ENCODE results near the gene PLXNC1.
"Not testable (repeated sequence)": the region's sequence is repeated elsewhere in the genome, so short reads cannot be mapped to it uniquely, and the experiment has no call there.

The PLXNC1 gene

DNA sequence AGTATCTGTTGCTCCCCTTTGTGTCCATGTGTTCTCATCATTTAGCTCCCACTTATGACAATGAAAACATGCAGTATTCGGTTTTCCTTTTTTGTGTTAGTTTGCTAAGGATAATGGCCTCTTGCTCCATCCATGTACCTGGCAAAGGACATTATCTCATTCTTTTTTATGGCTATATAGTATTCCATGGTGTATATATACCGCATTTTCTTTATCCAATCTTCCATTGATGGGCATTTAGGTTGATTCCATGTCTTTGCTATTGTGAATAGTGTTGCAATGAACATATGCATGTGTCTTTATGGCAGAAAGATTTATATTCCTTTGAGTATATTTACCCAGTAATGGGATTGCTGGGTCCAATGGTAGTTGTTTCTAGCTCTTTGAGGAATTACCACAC is 168.2 kb downstream of the PLXNC1 start:
- H3K36me3 ChIP-seq (ENCODE audit: control insufficient read depth in 2 of 2, insufficient read depth in 1 of 2, low read length in 2 of 2); H3K4me3 ChIP-seq (ENCODE audit: low read depth, low read length); POLR2A ChIA-PET; H3K9me3 ChIP-seq (ENCODE audit: control insufficient read depth, insufficient read depth, low read depth, low read length); H3K27ac ChIP-seq (ENCODE audit: extremely low read depth, low read depth, low read length); H3K4me1 ChIP-seq (ENCODE audit: control insufficient read depth, insufficient read depth, low read length): not testable (repeated sequence)
- CTCF ChIA-PET, result interaction anchor here (0.8 kb wide), 1 partner anchor 182 kb away, joined by 3 read pairs; no protein-coding TSS in a partner anchor
- peak; percentile 56 for TF ChIP-seq ZNF146 (tag by site-specific recombination; IDR thresholded peaks at IDR 0.05)
- TF ChIP-seq, protein P1, sequence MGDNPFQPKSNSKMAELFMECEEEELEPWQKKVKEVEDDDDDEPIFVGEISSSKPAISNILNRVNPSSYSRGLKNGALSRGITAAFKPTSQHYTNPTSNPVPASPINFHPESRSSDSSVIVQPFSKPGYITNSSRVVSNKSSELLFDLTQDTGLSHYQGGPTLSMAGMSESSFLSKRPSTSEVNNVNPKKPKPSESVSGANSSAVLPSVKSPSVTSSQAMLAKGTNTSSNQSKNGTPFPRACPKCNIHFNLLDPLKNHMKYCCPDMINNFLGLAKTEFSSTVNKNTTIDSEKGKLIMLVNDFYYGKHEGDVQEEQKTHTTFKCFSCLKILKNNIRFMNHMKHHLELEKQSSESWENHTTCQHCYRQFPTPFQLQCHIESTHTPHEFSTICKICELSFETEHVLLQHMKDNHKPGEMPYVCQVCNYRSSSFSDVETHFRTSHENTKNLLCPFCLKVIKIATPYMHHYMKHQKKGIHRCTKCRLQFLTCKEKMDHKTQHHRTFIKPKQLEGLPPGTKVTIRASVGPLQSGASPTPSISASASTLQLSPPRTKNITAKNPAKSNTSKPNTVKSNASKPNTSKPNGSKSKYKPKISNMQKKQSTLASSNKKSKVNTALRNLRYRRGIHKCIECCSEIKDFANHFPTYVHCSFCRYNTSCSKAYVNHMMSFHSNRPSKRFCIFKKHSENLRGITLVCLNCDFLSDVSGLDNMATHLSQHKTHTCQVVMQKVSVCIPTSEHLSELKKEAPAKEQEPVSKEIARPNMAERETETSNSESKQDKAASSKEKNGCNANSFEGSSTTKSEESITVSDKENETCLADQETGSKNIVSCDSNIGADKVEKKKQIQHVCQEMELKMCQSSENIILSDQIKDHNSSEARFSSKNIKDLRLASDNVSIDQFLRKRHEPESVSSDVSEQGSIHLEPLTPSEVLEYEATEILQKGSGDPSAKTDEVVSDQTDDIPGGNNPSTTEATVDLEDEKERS (tag by site-specific recombination; IDR thresholded peaks at IDR 0.05), result 0 out of 2 replicates have a peak, but pooled peaks have one; percentile 32

DNA sequence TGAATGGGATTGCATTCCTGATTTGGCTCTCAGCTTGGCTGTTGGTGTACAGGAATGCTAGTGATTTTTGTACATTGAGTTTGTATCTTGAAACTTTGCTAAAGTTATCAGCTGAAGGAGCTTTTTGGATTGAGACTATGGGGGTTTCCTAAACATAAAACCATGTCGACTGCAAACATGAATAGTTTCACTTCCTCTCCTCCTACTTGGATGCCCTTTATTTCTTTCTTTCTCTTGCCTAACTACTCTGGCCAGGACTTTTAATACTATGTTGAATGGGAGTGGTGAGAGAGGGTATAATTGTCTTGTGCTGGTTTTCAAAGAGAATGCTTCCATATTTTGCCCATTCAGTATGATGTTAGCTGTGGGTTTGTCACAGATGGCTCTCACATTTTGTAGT is 169.8 kb downstream of the PLXNC1 start:
- H3K36me3 ChIP-seq (ENCODE audit: control insufficient read depth in 2 of 2, insufficient read depth in 1 of 2, low read length in 2 of 2), result peaks cover 0 to 21% of the 10 kb centered on the region in 2 experiments; a peak in 1 of 3 replicates
- no peak for TF ChIP-seq ZNF514 (tag by site-specific recombination; IDR thresholded peaks at IDR 0.05)
- TF ChIP-seq ZNF214 (tag by site-specific recombination; IDR thresholded peaks at IDR 0.05; ENCODE audit: borderline replicate concordance), result no peak
- no peak for TF ChIP-seq SETDB1 (IDR thresholded peaks at IDR 0.05; ENCODE audit: insufficient read length, low read length)
- no peak for TF ChIP-seq KLF7 (tag by site-specific recombination; IDR thresholded peaks at IDR 0.05; ENCODE audit: borderline replicate concordance)
- TF ChIP-seq BCL11A (tag by site-specific recombination; IDR thresholded peaks at IDR 0.05; ENCODE audit: low read depth), result no peak
- no peak for TF ChIP-seq ZNF394 (tag by site-specific recombination; IDR thresholded peaks at IDR 0.05; ENCODE audit: borderline replicate concordance)
- no peak for TF ChIP-seq EGR2 (tag by site-specific recombination; IDR thresholded peaks at IDR 0.05; ENCODE audit: low read depth)
- TF ChIP-seq, protein P2, sequence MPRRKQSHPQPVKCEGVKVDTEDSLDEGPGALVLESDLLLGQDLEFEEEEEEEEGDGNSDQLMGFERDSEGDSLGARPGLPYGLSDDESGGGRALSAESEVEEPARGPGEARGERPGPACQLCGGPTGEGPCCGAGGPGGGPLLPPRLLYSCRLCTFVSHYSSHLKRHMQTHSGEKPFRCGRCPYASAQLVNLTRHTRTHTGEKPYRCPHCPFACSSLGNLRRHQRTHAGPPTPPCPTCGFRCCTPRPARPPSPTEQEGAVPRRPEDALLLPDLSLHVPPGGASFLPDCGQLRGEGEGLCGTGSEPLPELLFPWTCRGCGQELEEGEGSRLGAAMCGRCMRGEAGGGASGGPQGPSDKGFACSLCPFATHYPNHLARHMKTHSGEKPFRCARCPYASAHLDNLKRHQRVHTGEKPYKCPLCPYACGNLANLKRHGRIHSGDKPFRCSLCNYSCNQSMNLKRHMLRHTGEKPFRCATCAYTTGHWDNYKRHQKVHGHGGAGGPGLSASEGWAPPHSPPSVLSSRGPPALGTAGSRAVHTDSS (tag by site-specific recombination; IDR thresholded peaks at IDR 0.05), result no peak
- TF ChIP-seq GLI4 (tag by site-specific recombination; IDR thresholded peaks at IDR 0.05), result no peak
- TF ChIP-seq, protein P3, sequence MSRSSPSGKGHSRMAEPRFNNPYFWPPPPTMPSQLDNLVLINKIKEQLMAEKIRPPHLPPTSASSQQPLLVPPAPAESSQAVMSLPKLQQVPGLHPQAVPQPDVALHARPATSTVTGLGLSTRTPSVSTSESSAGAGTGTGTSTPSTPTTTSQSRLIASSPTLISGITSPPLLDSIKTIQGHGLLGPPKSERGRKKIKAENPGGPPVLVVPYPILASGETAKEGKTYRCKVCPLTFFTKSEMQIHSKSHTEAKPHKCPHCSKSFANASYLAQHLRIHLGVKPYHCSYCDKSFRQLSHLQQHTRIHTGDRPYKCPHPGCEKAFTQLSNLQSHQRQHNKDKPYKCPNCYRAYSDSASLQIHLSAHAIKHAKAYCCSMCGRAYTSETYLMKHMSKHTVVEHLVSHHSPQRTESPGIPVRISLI (tag by site-specific recombination; IDR thresholded peaks at IDR 0.05), result no peak
- TF ChIP-seq ZFP41 (tag by site-specific recombination; IDR thresholded peaks at IDR 0.05; ENCODE audit: borderline replicate concordance), result no peak
- TF ChIP-seq ZNF10 (tag by site-specific recombination; IDR thresholded peaks at IDR 0.05), result no peak
- TF ChIP-seq YY1 (tag by site-specific recombination; IDR thresholded peaks at IDR 0.05), result no peak
- no peak for TF ChIP-seq SCRT2 (tag by site-specific recombination; IDR thresholded peaks at IDR 0.05)
- TF ChIP-seq ZNF626 (tag by site-specific recombination; IDR thresholded peaks at IDR 0.05), result no peak
- TF ChIP-seq ZNF19 (tag by site-specific recombination; IDR thresholded peaks at IDR 0.05; ENCODE audit: low read depth), result no peak
- no peak for TF ChIP-seq ZNF37A (tag by site-specific recombination; IDR thresholded peaks at IDR 0.05)
- TF ChIP-seq ZNF510 (tag by site-specific recombination; IDR thresholded peaks at IDR 0.05; ENCODE audit: insufficient replicate concordance), result no peak
- TF ChIP-seq, protein P4, sequence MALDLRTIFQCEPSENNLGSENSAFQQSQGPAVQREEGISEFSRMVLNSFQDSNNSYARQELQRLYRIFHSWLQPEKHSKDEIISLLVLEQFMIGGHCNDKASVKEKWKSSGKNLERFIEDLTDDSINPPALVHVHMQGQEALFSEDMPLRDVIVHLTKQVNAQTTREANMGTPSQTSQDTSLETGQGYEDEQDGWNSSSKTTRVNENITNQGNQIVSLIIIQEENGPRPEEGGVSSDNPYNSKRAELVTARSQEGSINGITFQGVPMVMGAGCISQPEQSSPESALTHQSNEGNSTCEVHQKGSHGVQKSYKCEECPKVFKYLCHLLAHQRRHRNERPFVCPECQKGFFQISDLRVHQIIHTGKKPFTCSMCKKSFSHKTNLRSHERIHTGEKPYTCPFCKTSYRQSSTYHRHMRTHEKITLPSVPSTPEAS (tag by site-specific recombination; IDR thresholded peaks at IDR 0.05), result no peak
- TF ChIP-seq, protein P5, sequence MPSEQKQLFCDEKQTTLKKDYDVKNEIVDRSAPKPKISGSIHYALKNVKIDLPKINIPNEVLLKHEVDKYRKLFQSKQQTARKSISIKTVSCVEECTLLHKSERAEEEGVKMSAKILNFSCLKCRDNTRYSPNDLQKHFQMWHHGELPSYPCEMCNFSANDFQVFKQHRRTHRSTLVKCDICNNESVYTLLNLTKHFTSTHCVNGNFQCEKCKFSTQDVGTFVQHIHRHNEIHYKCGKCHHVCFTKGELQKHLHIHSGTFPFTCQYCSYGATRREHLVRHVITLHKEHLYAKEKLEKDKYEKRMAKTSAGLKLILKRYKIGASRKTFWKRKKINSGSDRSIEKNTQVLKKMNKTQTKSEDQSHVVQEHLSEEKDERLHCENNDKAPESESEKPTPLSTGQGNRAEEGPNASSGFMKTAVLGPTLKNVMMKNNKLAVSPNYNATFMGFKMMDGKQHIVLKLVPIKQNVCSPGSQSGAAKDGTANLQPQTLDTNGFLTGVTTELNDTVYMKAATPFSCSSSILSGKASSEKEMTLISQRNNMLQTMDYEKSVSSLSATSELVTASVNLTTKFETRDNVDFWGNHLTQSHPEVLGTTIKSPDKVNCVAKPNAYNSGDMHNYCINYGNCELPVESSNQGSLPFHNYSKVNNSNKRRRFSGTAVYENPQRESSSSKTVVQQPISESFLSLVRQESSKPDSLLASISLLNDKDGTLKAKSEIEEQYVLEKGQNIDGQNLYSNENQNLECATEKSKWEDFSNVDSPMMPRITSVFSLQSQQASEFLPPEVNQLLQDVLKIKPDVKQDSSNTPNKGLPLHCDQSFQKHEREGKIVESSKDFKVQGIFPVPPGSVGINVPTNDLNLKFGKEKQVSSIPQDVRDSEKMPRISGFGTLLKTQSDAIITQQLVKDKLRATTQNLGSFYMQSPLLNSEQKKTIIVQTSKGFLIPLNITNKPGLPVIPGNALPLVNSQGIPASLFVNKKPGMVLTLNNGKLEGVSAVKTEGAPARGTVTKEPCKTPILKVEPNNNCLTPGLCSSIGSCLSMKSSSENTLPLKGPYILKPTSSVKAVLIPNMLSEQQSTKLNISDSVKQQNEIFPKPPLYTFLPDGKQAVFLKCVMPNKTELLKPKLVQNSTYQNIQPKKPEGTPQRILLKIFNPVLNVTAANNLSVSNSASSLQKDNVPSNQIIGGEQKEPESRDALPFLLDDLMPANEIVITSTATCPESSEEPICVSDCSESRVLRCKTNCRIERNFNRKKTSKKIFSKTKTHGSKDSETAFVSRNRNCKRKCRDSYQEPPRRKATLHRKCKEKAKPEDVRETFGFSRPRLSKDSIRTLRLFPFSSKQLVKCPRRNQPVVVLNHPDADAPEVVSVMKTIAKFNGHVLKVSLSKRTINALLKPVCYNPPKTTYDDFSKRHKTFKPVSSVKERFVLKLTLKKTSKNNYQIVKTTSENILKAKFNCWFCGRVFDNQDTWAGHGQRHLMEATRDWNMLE (tag by site-specific recombination; conservative IDR thresholded peaks at IDR 0.05; ENCODE audit: low read depth), result no peak
- H3K4me1 ChIP-seq (ENCODE audit: control insufficient read depth, insufficient read depth, low read length), result no peaks in the 10 kb centered on the region
- no peaks in the 10 kb centered on the region for H3K9me3 ChIP-seq (ENCODE audit: control insufficient read depth, insufficient read depth, low read depth, low read length)
- H3K4me3 ChIP-seq (ENCODE audit: low read depth, low read length), result no peak overlapping the region
- CTCF ChIA-PET, result no interaction called here
- no peak overlapping the region for H3K27ac ChIP-seq (ENCODE audit: extremely low read depth, low read depth, low read length)
- POLR2A ChIA-PET, result no interaction called here

Data from HEK293 (cell line).